GM19463 (cell line): ENCODE measurements around the gene DHTKD1.
"Not testable (repeated sequence)": the region's sequence is repeated elsewhere in the genome, so short reads cannot be mapped to it uniquely, and the experiment has no call there.

ENCODE experiments used
- ATAC-seq: cut with Tn5 transposase; IDR thresholded peaks from one replicate; pipeline ENCODE4 v1.9.1; 2021; ENCODE audit warnings: mild to moderate bottlenecking, moderate library complexity; ENCODE audit not compliant: unreplicated experiment

The DHTKD1 gene

DNA sequence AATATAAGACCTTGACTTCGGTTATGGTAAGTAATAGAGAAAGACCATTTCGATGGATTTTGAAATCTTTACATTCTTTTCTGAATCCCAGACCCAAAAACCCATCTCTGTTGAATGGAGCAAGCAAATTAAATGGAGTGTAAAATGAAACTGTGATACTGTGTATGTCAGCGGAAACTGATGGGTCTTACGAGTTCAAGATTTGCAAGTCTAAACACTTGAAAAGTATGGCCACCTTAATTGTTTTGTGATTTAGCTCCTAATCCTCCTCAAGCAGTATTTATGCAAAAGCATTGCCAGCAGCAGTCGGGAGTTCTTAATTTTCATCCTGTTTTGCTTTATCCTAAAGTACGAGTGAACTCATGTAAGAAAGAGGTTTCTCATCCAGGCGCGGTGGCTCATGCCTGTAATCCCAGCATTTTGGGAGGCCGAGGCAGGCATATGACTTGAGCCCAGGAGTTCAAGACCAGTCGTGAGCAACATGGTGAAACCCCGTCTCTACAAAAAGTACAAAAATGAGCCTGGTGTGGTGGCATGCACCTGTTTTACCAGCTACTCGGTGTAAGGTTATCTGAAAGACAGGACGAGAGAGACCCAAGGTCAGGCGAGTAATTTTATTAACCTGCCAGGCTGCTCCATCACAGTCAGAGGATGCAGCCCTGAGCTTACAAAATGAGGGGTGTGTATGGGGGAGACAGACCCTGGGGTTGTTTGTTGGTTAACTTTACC is 5.8 kb upstream of the DHTKD1 start:
- ATAC-seq = no peak

DNA sequence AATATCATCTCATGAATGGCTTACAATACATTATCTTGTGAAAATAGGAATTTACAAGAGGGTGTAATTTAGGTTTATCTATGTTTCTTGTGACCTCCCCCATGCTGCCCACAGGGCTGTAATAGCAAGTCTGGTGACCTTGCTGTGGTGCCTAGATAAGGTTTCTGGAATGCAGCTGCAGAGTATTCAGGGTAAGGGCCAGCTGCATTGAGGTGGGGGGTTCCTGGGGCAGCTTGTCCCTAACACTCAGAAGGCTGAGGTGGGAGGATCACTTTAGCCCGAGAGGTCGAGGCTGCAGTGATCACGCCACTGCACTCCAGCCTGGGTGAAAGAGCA is 5.3 kb upstream of the DHTKD1 start:
- no peak for ATAC-seq

- ATAC-seq = no peak
Observed at GRCh38 chr10:12067336-12067735, 1.4 kb upstream of the DHTKD1 start.

GRCh38 chr10:12071441-12071840 is 2.7 kb downstream of the DHTKD1 start:
- ATAC-seq = not testable (repeated sequence)

GRCh38 chr10:12073526-12073925 is 4.8 kb downstream of the DHTKD1 start:
- no peak for ATAC-seq

DNA sequence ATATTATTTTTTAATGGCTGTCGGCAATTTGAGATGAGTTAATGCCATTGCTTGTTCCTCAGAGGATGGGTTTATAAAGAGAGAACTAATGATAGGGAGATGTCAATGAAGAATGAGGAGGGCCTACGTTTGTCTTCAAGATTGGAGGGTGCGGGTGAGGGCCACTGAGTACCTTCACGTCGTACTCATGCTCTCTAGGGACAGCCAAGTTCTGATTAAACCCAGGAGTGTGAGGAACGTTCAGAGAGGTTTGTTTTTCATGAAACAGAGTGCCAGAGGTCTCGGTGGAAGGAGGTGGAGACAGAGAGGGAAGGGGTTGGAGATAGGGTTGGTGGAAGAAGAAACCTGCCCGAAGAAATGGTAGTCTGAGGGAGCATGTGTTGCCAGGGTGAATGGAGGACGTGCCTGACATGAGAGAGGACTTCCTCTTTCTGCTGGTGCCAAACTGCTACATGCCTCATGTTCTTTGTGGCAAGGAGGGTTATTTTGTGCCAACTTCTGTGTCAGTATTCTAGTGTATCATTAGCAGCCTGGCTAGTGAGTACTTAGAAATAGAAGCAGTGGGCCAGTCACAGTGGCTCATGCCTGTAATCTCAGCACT is 8.9 kb downstream of the DHTKD1 start:
- peak; percentile 41 for ATAC-seq

- no peak for ATAC-seq
Observed at GRCh38 chr10:12081470-12081869, 12.7 kb downstream of the DHTKD1 start.

DNA sequence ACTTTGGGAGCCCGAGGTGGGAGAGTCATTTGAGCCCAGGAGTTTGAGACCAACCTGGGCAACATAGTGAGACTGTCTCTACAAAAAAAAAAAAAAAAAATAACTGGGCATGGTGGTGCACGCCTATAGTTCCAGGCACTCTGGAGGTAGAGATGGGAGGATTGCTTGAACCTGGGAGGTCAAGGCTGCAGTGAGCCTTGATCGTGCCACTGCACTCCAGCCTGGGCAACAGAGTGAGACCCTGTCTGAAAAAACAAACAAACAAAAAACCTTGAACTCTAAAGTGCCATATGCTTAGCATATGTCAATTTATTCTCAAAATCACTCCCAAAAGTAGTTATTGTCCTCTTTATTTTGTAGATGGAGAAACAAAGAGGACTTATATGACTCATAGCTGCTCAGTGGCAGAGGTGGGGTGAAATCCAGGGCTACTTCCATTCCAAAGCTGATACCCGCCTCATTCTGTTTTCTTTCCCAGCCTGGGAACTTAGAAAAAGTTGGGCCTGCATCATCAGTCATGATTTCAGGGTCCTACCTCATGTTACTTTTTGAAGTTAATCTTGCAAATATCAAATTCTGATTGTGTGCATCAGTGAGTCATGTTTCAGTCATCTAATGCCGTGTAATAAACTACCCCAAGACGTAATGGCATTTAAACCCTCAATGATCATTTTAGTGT is 13.3 kb downstream of the DHTKD1 start:
- no peak for ATAC-seq

GRCh38 chr10:12088919-12089318 is 20.2 kb downstream of the DHTKD1 start:
- no peak for ATAC-seq

GRCh38 chr10:12091421-12091820 is 22.7 kb downstream of the DHTKD1 start:
- ATAC-seq = no peak

GRCh38 chr10:12097361-12097760 is 28.6 kb downstream of the DHTKD1 start:
- ATAC-seq = not testable (repeated sequence)

DNA sequence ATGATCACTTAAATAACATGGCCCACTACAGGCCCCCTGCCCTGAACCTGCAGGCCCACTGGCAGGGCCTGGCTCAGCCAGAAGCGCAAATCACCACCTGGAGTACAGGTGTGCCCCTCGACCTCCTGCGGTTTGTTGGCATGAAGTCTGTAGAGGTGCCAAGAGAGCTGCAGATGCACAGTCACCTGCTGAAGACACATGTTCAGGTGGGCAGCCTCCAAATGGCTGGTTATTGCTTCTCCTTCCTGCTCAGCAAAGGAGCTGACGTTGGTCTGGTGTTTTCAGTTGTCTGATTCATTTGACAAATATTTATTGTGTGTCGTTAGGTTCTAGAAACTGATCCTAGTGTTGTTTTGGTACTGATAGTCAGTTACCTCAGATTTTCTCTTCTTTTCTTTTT is 29.0 kb downstream of the DHTKD1 start:
- no peak for ATAC-seq

GRCh38 chr10:12098966-12099365 is 30.2 kb downstream of the DHTKD1 start:
- no peak for ATAC-seq

DNA sequence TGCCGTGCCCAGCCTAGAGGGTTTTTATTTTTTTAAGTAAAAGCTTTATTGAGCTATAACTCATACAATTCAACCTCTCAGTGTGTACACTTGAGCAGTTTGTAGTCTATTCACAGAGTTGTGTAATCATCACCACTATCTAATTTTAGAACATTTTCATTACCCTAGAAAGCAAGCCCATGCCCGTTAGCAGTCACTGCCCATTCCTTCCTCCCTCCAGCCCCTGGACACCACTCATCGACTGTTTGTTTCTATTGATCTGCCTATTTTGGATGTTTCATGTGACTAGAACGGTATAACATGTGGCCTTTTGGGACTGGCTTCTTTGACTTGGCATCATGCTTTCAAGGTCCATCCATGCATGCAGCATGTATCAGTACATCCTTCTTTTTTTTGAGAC is 35.0 kb downstream of the DHTKD1 start:
- no peak for ATAC-seq

GRCh38 chr10:12107781-12108180 is 39.0 kb downstream of the DHTKD1 start:
- no peak for ATAC-seq

- ATAC-seq = no peak
Observed at GRCh38 chr10:12109286-12109685, 40.5 kb downstream of the DHTKD1 start.

DNA sequence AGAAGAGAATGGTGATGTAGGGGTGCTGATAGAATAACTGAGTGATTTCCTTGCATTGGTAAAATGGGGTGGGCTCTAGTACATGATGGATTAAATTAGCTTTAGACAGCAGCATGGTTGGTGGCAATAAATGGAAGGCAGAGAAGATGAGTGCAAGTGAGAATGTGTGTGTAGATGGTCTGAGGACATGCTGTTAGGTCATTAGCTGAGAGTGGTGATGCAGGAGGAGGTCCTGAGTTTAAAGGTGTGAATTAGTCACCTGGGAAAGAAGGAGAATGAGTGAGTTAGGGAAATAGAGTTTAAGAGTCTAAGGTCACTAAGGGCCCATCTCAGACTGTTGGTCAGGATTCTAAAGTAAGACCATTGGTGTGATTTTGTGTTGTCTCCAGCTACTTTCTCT is 42.8 kb downstream of the DHTKD1 start:
- ATAC-seq = no peak

GRCh38 chr10:12113627-12114026 is 44.9 kb downstream of the DHTKD1 start:
- ATAC-seq = no peak

DNA sequence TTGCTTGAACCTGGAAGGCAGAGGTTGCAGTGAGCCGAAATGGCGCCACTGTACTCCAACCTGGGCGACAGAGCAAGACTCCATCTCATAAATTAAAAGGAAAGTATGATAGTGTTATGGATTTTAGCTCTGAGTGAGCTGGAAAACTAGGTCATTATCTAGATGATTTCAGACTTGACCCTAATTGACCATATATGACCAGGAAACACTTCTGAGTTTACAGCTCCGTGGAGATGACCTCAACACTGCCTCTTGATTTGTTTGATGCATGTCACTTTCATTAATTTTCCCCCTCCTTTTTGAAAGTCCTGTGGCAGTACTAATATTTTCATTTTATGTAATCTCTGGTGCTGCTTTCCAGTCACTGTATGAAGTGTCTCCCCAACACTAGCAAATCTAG is 52.9 kb downstream of the DHTKD1 start:
- no peak for ATAC-seq

DNA sequence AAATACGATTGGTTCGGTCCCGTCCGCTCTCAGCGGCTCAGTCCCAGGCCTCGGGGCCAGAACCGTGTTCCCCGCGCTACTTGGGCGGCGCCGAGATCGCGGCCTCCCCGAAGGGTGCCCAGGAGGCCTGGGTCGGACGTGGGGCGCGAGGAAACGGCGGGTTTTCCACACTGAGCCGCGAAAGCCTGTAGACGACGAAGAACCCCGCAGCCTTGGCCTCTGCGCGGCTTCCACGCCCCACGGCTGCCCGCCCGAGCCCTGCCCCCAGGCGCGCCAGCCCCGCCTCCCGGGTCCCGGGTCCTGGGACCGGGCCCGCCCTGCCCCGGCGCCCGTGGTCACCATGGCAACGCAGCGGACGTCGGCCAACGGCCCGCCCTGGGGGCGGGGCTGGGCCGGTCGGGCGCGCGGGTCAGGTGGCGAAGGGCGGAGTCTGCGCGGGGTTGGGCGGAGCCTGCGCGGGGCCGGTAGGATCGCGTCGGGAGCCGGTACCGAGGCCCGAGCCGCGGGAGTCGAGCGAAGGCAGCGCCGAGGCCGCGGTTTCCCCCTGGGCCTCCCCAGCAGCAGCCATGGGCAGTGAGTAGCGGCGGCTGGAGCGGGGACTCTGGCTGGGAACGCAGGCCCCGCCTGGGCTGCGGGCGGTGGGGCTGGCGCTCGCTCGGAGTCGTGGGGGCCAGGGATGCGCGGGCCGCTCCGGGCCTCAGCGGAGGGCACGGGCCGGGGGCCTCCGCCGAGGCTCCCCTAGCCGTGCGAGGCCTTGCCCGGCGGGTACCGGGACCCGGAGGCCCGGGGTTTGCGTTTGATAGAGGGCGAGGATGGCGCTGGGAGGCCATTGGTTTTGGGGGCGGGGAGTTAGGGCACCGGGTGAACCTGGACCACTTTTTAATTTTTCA is 60.7 kb downstream of the DHTKD1 start, which contains the start of gene SEC61A2:
TSS of gene SEC61A2 (plus strand) at position 456 of the 890 bp plus-strand sequence. CDS start at position 567, 111 bp downstream.
- peak; percentile 86 for ATAC-seq

DNA sequence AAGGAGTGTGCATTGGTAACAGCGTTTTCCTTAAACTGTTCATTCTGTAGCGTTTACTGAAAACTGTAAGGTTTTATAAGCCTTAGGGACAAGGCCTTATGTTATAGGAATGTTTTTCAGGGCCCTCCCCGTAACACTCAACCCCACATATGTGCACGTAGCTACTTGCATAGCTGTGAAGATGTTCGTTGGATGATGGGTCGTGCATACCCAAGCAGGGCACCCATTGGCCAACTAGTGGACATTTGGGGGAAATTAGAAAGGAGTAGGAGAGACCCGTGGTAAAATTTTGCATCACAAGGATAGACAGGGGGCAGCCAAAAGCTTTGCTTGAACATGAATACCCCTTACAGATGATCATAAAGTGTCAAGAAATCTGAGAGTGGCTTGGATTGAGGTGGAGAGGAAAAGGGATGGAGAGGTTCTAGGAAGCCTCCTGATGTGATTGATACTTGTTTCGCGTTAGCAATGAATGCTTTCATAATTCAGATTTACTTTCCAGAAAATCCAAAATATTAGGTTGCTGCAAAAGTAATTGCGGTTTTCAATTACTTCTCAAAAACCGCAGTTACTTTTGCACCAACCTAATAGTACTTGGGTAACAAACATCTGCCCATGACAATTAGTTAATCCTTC is 61.6 kb downstream of the DHTKD1 start:
- ATAC-seq = peak; percentile 39
